K562 (cell line): Measurements from ENCODE around the gene IL20. TPM values are rescaled to one million over a fixed set of nuclear protein-coding genes. Genes with fewer than 3 reads are reported as not detected.

ENCODE experiments used
- CEBPG ChIP-seq, 3 experiments: fragments of 200-800 bp in 1 of 3; sonication (Bioruptor generic) in 1 of 3; sonication (generic) in 1 of 3; formaldehyde crosslinking in 1 of 3; IDR thresholded peaks in 2 of 3; conservative IDR thresholded peaks in 1 of 3; 2 replicates each; pipeline versions ENCODE4 v1.6.1 to v1.8.0; 2016 to 2022; ENCODE audit warnings: missing compliant biosample characterization in 2 of 3, missing genetic modification characterization in 2 of 3, mild to moderate bottlenecking in 1 of 3, missing genetic modification reagents in 1 of 3
- DPF2 ChIP-seq: fragments of 450-650 bp; IDR thresholded peaks from 2 replicates; pipeline ENCODE4 v1.6.1; 2016
- GTF3C2 ChIP-seq: IDR thresholded peaks from 3 replicates; pipeline ENCODE4 v1.6.1; 2011; ENCODE audit warnings: borderline replicate concordance, mild to moderate bottlenecking, moderate library complexity; ENCODE audit not compliant: insufficient read length; ENCODE audit errors: extremely low read depth
- JUN ChIP-seq, 2 experiments: sonication (generic) in 1 of 2; formaldehyde crosslinking in 1 of 2; IDR thresholded peaks; 2 replicates each; pipeline versions ENCODE4 v1.6.1 to v1.8.0; 2012 to 2022; ENCODE audit warnings: borderline replicate concordance in 2 of 2, mild to moderate bottlenecking in 2 of 2, improper control_type of control experiment in 1 of 2, low read depth in 1 of 2, low read length in 1 of 2, missing genetic modification reagents in 1 of 2
- KDM5B ChIP-seq: fragments of 200-600 bp; sonication (generic); IDR thresholded peaks from 2 replicates; pipeline ENCODE4 v1.6.1; 2012; ENCODE audit warnings: low read depth, mild to moderate bottlenecking, moderate library complexity, low read length, control low read depth, inconsistent platforms; ENCODE audit not compliant: insufficient replicate concordance
- PRDM10 ChIP-seq: fragments of 450-650 bp; IDR thresholded peaks from 2 replicates; pipeline ENCODE4 v1.6.1; 2018; ENCODE audit not compliant: partially characterized antibody
- PREB ChIP-seq: sonication (generic); formaldehyde crosslinking; IDR thresholded peaks from 2 replicates; pipeline ENCODE4 v1.8.1; 2023; ENCODE audit warnings: mild to moderate bottlenecking, missing genetic modification reagents
- SMARCC2 ChIP-seq: fragments of 450-650 bp; IDR thresholded peaks from 2 replicates; pipeline ENCODE4 v1.6.1; 2017; ENCODE audit warnings: antibody characterized with exemption, moderate library complexity, mild to moderate bottlenecking, low read depth
- SRSF1 ChIP-seq: fragments of 200-400 bp; formaldehyde crosslinking; IDR thresholded peaks from 2 replicates; pipeline ENCODE4 v1.6.1; 2017; ENCODE audit warnings: mild to moderate bottlenecking, low read depth, low read length, moderate library complexity
- STAT6 ChIP-seq: sonication (generic); formaldehyde crosslinking; IDR thresholded peaks from 2 replicates; pipeline ENCODE4 v1.8.1; 2023; ENCODE audit warnings: mild to moderate bottlenecking, missing genetic modification reagents
- YY1 ChIP-seq, 3 experiments: IDR thresholded peaks; 2 replicates each; pipeline ENCODE4 v1.6.1; 2011; ENCODE audit warnings: low read length in 2 of 3, mild to moderate bottlenecking in 2 of 3, moderate library complexity in 2 of 3, borderline replicate concordance in 1 of 3, control low read depth in 1 of 3, low read depth in 1 of 3; ENCODE audit not compliant: insufficient read depth in 3 of 3, insufficient replicate concordance in 2 of 3, control insufficient read depth in 1 of 3, insufficient read length in 1 of 3; ENCODE audit errors: extremely low read depth in 1 of 3
- ZNF408 ChIP-seq: fragments of 250-450 bp; sonication (Bioruptor Pico); IDR thresholded peaks from 2 replicates; pipeline ENCODE4 v1.4.0; 2020; ENCODE audit warnings: low read depth, mild to moderate bottlenecking, moderate library complexity
- ZNF583 ChIP-seq: fragments of 250-450 bp; sonication (Bioruptor Pico); IDR thresholded peaks from 2 replicates; pipeline ENCODE4 v1.4.0; 2020
- ZNF586 ChIP-seq: fragments of 450-650 bp; formaldehyde crosslinking; conservative IDR thresholded peaks from 2 replicates; pipeline ENCODE4 v1.4.0; 2020; ENCODE audit warnings: mild to moderate bottlenecking, moderate library complexity
- ZNF668 ChIP-seq: fragments of 250-450 bp; sonication (Bioruptor Pico); IDR thresholded peaks from 2 replicates; pipeline ENCODE4 v1.8.0; 2022; ENCODE audit warnings: mild to moderate bottlenecking, inconsistent platforms
- polyA plus RNA-seq, 8 experiments: library from polyadenylated mRNA; depleted of rRNA in 4 of 8; stranded (reverse) in 5 of 8; unstranded in 3 of 8; fragments of >200 nt; fragmentation: Nextera tagmentation in 2 of 8; fragmentation: Illumina TruSeq in 1 of 8; extraction: Ambion mirVana in 2 of 8; extraction: Trizol in 1 of 8; gene quantifications; 2 replicates each; pipeline versions ENCODE4 v1.2.1 to v1.2.3, GENCODE V29; 2011 to 2014; ENCODE audit warnings: inconsistent platforms in 1 of 8, missing spikeins in 1 of 8
- total RNA-seq, 7 experiments: library from RNA; depleted of rRNA in 6 of 7; stranded (reverse); fragments of >200 nt in 6 of 7; fragmentation: Illumina TruSeq in 2 of 7; extraction: Trizol in 2 of 7; gene quantifications; 2 replicates each; pipeline versions ENCODE4 v1.2.1 to v1.2.3, GENCODE V29; 2011 to 2021; ENCODE audit warnings: low replicate concordance in 1 of 7

Gene IL20
- total and polyA plus RNA-seq, 9 of the 15 experiments (the other 6 are each of a cell fraction or from before 2014, with no cell fraction given): not detected

GRCh38 chr1:206847337-206847834 is 18.0 kb upstream of the IL20 start (continued):
- TF ChIP-seq STAT6 (CRISPR knock-in tag): no peak
- TF ChIP-seq GTF3C2: no peak
- TF ChIP-seq SRSF1: no peak
- peak; percentile 92; the same call in 1 of the 2 replicates for TF ChIP-seq SMARCC2
- TF ChIP-seq ZNF668: peak; percentile 85; the same call in 1 of the 2 replicates
- peak; percentile 95 for TF ChIP-seq DPF2
- no peak for TF ChIP-seq PREB (CRISPR knock-in tag)
- TF ChIP-seq PRDM10: peak; percentile 35
- TF ChIP-seq ZNF586 (CRISPR knock-in tag): no peak
- no peak for TF ChIP-seq KDM5B
- TF ChIP-seq ZNF583: peak; percentile 84; the same call in 1 of the 2 replicates
- no peak for TF ChIP-seq CEBPG (CRISPR knock-in tag; IDR thresholded peaks at IDR 0.05)
- no peak for TF ChIP-seq CEBPG (tag; conservative IDR thresholded peaks at IDR 0.05 in 1 of 2, IDR thresholded peaks at IDR 0.05 in 1 of 2)
- TF ChIP-seq YY1 (IDR thresholded peaks at IDR 0.05; ENCODE audit: borderline replicate concordance in 1 of 3, control insufficient read depth in 1 of 3, extremely low read depth in 1 of 3, insufficient read depth in 3 of 3, insufficient read length in 1 of 3, insufficient replicate concordance in 2 of 3, low read depth in 1 of 3, low read length in 2 of 3): no peak
- TF ChIP-seq ZNF408 (CRISPR knock-in tag): no peak
- TF ChIP-seq JUN (IDR thresholded peaks at IDR 0.05; ENCODE audit: borderline replicate concordance, low read depth, low read length): no peak
- no peak for TF ChIP-seq JUN (CRISPR knock-in tag; IDR thresholded peaks at IDR 0.05; ENCODE audit: borderline replicate concordance)
